Peyer's patch (tissue), 4 donors: ENCODE results near the gene DESI2. TPM values are rescaled to one million over a fixed set of nuclear protein-coding genes. Genes with fewer than 3 reads are reported as not detected.

ENCODE experiments used
- DNase-seq, 3 donors: peaks; one replicate each; pipeline ENCODE4 v3.0.0-alpha.2; 2017 to 2019
- H3K27ac ChIP-seq, 4 donors: fragments of 200-600 bp; sonication (generic); one replicate each; pipeline ENCODE4 v1.5.1; 2016 to 2019
- H3K27me3 ChIP-seq, 2 donors: fragments of 200-600 bp; sonication (generic); one replicate each; pipeline ENCODE4 v1.5.1; 2019
- H3K36me3 ChIP-seq, 3 donors: fragments of 200-600 bp; sonication (generic); one replicate each; pipeline ENCODE4 v1.5.1; 2016 to 2019
- H3K4me1 ChIP-seq, 4 donors: fragments of 200-600 bp; sonication (generic); one replicate each; pipeline ENCODE4 v1.5.1; 2016 to 2019
- H3K4me3 ChIP-seq, 4 donors: fragments of 200-600 bp; sonication (generic); 1 replicate in 3 of 4; 2 replicates in 1 of 4; pipeline ENCODE4 v1.5.1; 2016 to 2019; ENCODE audit warnings: mild to moderate bottlenecking in 1 of 4
- H3K9me3 ChIP-seq, 4 donors: fragments of 200-600 bp; sonication (generic); one replicate each; pipeline ENCODE4 v1.5.1; 2016 to 2019; ENCODE audit warnings: mild to moderate bottlenecking in 1 of 4
- CTCF ChIP-seq, 6 experiments: fragments of 450-650 bp in 4 of 6; fragments of 200-600 bp in 2 of 6; sonication (generic) in 1 of 6; IDR thresholded peaks; one replicate each; pipeline ENCODE4 v1.5.1; 2017 to 2019; ENCODE audit warnings: antibody characterized with exemption in 6 of 6, mild to moderate bottlenecking in 3 of 6, moderate library complexity in 1 of 6
- POLR2A ChIP-seq, 2 donors: fragments of 450-650 bp; IDR thresholded peaks; one replicate each; pipeline ENCODE4 v1.5.1; 2017; ENCODE audit warnings: antibody characterized with exemption in 2 of 2, mild to moderate bottlenecking in 2 of 2, moderate library complexity in 2 of 2
- total RNA-seq, 4 donors: library from RNA; depleted of rRNA; stranded (reverse); fragments of >200 nt; gene quantifications; one replicate each; pipeline ENCODE4 v1.1.0, GENCODE V29; 2016

The DESI2 gene
- total RNA-seq, 4 donors from 2014 or later = 19.8 to 41.0 (median 25.7) TPM

- Histone ChIP-seq H3K4me1 (no peaks in the 10 kb centered on the region), H3K4me3 (no peak overlapping the region), H3K9me3 (no peaks in the 10 kb centered on the region), H3K27ac (no peak overlapping the region), H3K27me3 (no peaks in the 10 kb centered on the region), H3K36me3 (no peaks in the 10 kb centered on the region)
- no peak for DNase-seq
- TF ChIP-seq POLR2A (IDR thresholded peaks at IDR 0.05) (no peak), CTCF (IDR thresholded peaks at IDR 0.05) (no peak)
These were observed 7.0 kb upstream of the DESI2 start for GRCh38 chr1:244645890-244646289.

GRCh38 chr1:244647819-244648218 is 5.1 kb upstream of the DESI2 start:
- Histone ChIP-seq H3K36me3 (no peaks in the 10 kb centered on the region), H3K4me3 (no peak overlapping the region), H3K4me1 (no peaks in the 10 kb centered on the region), H3K27ac (no peak overlapping the region), H3K27me3 (no peaks in the 10 kb centered on the region), H3K9me3 (no peaks in the 10 kb centered on the region)
- no peak for TF ChIP-seq POLR2A (IDR thresholded peaks at IDR 0.05)
- no peak for TF ChIP-seq CTCF (IDR thresholded peaks at IDR 0.05)
- DNase-seq = no peak

- no peak for DNase-seq
- no peaks in the 10 kb centered on the region for H3K36me3 ChIP-seq
- H3K27ac ChIP-seq = peak overlapping the region; percentile 90 to 98 (median 95)
- peak in 1 of 6 experiments; percentile 2 for TF ChIP-seq CTCF (IDR thresholded peaks at IDR 0.05)
- TF ChIP-seq POLR2A (IDR thresholded peaks at IDR 0.05) = no peak
- H3K4me3 ChIP-seq = peak overlapping the region; percentile 55 to 90 (median 80)
- no peaks in the 10 kb centered on the region for H3K9me3 ChIP-seq
- H3K27me3 ChIP-seq = no peaks in the 10 kb centered on the region
- peaks cover 0 to 17% (median 4%) of the 10 kb centered on the region in 4 donors for H3K4me1 ChIP-seq
These were observed 837 bp upstream of the DESI2 start for GRCh38 chr1:244651956-244652622.

GRCh38 chr1:244653439-244654107 is 647 bp downstream of the DESI2 start:
- no peak for TF ChIP-seq CTCF (IDR thresholded peaks at IDR 0.05)
- no peak for TF ChIP-seq POLR2A (IDR thresholded peaks at IDR 0.05)
- DNase-seq = peak in 1 of 3 donors; percentile 22
- Histone ChIP-seq H3K4me1 (peaks cover 0 to 19% (median 4%) of the 10 kb centered on the region in 4 donors), H3K27ac (peak overlapping the region; percentile 90 to 98 (median 95)), H3K27me3 (no peaks in the 10 kb centered on the region), H3K4me3 (peak overlapping the region; percentile 71 to 90 (median 86)), H3K36me3 (no peaks in the 10 kb centered on the region), H3K9me3 (no peaks in the 10 kb centered on the region)

- Histone ChIP-seq H3K27me3 (no peaks in the 10 kb centered on the region), H3K4me1 (peaks cover 0 to 19% (median 4%) of the 10 kb centered on the region in 4 donors), H3K9me3 (no peaks in the 10 kb centered on the region), H3K36me3 (no peaks in the 10 kb centered on the region), H3K4me3 (peak overlapping the region; percentile 71 to 90 (median 86)), H3K27ac (peak overlapping the region in 3 of 4 donors; percentile 90 to 98 (median 94))
- DNase-seq = no peak
- TF ChIP-seq CTCF (IDR thresholded peaks at IDR 0.05) (no peak), POLR2A (IDR thresholded peaks at IDR 0.05) (no peak)
These were observed 1.4 kb downstream of the DESI2 start for GRCh38 chr1:244654108-244655038.
